Measurements from ENCODE around the gene TMEM82. TPM values are rescaled to one million over a fixed set of nuclear protein-coding genes. Genes with fewer than 3 reads are reported as not detected.

TMEM82 gene
- total RNA-seq, 1 experiment from 2014 or later, result not detected

DNA sequence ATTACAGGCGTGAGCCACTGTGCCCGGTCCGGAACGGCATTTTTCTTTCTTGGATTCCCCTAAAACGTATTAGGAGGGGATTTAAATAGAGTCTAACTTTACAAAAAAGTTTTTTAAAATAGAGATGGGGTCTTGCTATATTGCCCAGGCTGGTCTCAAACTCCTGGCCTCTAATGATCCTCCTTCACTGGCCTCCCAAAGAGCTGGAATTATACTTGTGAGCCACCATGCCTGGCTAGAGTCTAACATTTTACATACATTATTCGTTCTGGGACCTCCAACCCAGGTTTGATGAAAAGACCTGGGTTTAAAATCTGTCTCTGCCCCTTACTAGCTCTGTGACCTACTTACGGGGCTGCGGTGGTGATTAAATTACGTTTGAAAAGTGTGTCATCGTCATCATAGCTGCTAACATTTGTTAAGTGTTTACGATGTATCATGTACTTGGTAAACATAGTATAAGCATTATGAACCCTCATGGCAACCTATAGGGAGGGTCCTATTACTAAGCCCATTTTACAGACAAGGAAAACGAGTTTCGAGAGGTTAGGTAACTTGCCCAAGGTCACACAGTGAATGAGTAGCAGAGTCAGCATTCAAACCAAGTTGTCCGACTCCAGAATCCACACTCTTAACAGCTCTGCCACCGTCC is 33.7 kb upstream of the TMEM82 start:
- Histone ChIP-seq H3K9me3 (ENCODE audit: low read depth, low read length, poor library complexity, severe bottlenecking) (no peaks in the 10 kb centered on the region), H3K4me3 (ENCODE audit: low read depth, low read length, poor library complexity, severe bottlenecking) (no peak overlapping the region), H3K27ac (ENCODE audit: low read depth, low read length, poor library complexity, severe bottlenecking) (no peak overlapping the region), H3K36me3 (ENCODE audit: insufficient read depth, low read length, poor library complexity, severe bottlenecking) (no peaks in the 10 kb centered on the region), H3K27me3 (replicated peaks; ENCODE audit: insufficient read depth, low read depth, low read length, poor library complexity) (no peaks in the 10 kb centered on the region), H3K4me1 (ENCODE audit: insufficient read depth, low read length, poor library complexity, severe bottlenecking) (peaks cover 2% of the 10 kb centered on the region)
- no peak for DNase-seq (ENCODE audit: low spot score)
- POLR2A ChIA-PET (ENCODE audit: low non-redundant PET), result no interaction called here
- no peak for TF ChIP-seq EZH2 (IDR thresholded peaks at IDR 0.05; ENCODE audit: borderline replicate concordance, low read depth, low read length, poor library complexity, severe bottlenecking)
- TF ChIP-seq, protein P1, sequence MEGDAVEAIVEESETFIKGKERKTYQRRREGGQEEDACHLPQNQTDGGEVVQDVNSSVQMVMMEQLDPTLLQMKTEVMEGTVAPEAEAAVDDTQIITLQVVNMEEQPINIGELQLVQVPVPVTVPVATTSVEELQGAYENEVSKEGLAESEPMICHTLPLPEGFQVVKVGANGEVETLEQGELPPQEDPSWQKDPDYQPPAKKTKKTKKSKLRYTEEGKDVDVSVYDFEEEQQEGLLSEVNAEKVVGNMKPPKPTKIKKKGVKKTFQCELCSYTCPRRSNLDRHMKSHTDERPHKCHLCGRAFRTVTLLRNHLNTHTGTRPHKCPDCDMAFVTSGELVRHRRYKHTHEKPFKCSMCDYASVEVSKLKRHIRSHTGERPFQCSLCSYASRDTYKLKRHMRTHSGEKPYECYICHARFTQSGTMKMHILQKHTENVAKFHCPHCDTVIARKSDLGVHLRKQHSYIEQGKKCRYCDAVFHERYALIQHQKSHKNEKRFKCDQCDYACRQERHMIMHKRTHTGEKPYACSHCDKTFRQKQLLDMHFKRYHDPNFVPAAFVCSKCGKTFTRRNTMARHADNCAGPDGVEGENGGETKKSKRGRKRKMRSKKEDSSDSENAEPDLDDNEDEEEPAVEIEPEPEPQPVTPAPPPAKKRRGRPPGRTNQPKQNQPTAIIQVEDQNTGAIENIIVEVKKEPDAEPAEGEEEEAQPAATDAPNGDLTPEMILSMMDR (conservative IDR thresholded peaks at IDR 0.05; ENCODE audit: low read depth, low read length), result no peak
- CTCF ChIA-PET, result no interaction called here
- intact Hi-C loops (cut with micrococcal nuclease; ENCODE audit: unreplicated experiment), result no loop called here
- BruUV-seq (replicated peaks), result no TSS peak

DNA sequence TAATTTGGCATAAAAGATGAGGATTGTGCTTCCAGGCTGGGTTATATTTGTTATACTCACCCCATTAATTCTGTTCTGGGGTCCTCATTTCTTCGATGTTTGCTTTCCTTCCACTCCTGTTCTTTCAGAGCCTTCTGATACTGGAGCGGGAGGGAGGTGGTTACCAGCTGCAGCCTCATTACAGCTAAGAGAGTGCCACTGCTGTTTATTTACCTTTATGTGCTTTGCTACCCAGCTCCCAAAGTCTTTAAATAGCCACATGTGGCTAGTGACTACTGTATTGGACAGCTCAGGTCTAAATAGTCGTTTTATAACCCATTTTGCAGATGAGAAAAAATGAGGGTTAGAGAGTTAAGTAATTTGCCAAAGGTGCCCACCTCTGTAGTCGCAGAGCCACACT is 33.1 kb upstream of the TMEM82 start:
- intact Hi-C loops (cut with micrococcal nuclease; ENCODE audit: unreplicated experiment), result no loop called here
- POLR2A ChIA-PET (ENCODE audit: low non-redundant PET), result no interaction called here
- no TSS peak for BruUV-seq (replicated peaks)
- H3K27me3 ChIP-seq (replicated peaks; ENCODE audit: insufficient read depth, low read depth, low read length, poor library complexity), result no peaks in the 10 kb centered on the region
- H3K9me3 ChIP-seq (ENCODE audit: low read depth, low read length, poor library complexity, severe bottlenecking), result no peaks in the 10 kb centered on the region
- no peaks in the 10 kb centered on the region for H3K36me3 ChIP-seq (ENCODE audit: insufficient read depth, low read length, poor library complexity, severe bottlenecking)
- TF ChIP-seq EZH2 (IDR thresholded peaks at IDR 0.05; ENCODE audit: borderline replicate concordance, low read depth, low read length, poor library complexity, severe bottlenecking), result no peak
- TF ChIP-seq, protein P1 (conservative IDR thresholded peaks at IDR 0.05; ENCODE audit: low read depth, low read length), result no peak
- H3K4me3 ChIP-seq (ENCODE audit: low read depth, low read length, poor library complexity, severe bottlenecking), result no peak overlapping the region
- CTCF ChIA-PET, result no interaction called here
- H3K4me1 ChIP-seq (ENCODE audit: insufficient read depth, low read length, poor library complexity, severe bottlenecking), result no peaks in the 10 kb centered on the region
- DNase-seq (ENCODE audit: low spot score), result no peak
- no peak overlapping the region for H3K27ac ChIP-seq (ENCODE audit: low read depth, low read length, poor library complexity, severe bottlenecking)

- no peaks in the 10 kb centered on the region for H3K9me3 ChIP-seq (ENCODE audit: low read depth, low read length, poor library complexity, severe bottlenecking)
- H3K4me1 ChIP-seq (ENCODE audit: insufficient read depth, low read length, poor library complexity, severe bottlenecking), result no peaks in the 10 kb centered on the region
- no peak overlapping the region for H3K27ac ChIP-seq (ENCODE audit: low read depth, low read length, poor library complexity, severe bottlenecking)
- intact Hi-C loops (cut with micrococcal nuclease; ENCODE audit: unreplicated experiment), result no loop called here
- ChIA-PET POLR2A (ENCODE audit: low non-redundant PET) (interaction anchor here (0.6 kb wide), 1 partner anchor 76 kb away, joined by 10 read pairs; no protein-coding TSS in a partner anchor), CTCF (no interaction called here)
- no TSS peak for BruUV-seq (replicated peaks)
- no peaks in the 10 kb centered on the region for H3K27me3 ChIP-seq (replicated peaks; ENCODE audit: insufficient read depth, low read depth, low read length, poor library complexity)
- TF ChIP-seq, protein P1 (conservative IDR thresholded peaks at IDR 0.05; ENCODE audit: low read depth, low read length), result no peak
- TF ChIP-seq EZH2 (IDR thresholded peaks at IDR 0.05; ENCODE audit: borderline replicate concordance, low read depth, low read length, poor library complexity, severe bottlenecking), result no peak
- peaks cover 10% of the 10 kb centered on the region for H3K36me3 ChIP-seq (ENCODE audit: insufficient read depth, low read length, poor library complexity, severe bottlenecking)
- no peak for DNase-seq (ENCODE audit: low spot score)
- no peak overlapping the region for H3K4me3 ChIP-seq (ENCODE audit: low read depth, low read length, poor library complexity, severe bottlenecking)
Measured at GRCh38 chr1:15712168-15712567, 30.1 kb upstream of the TMEM82 start.

Data from A673 (cell line).